CD1c-positive myeloid dendritic cell (primary cell): ENCODE measurements around the gene OR2H2.
A peak's percentile ranks its signal among the peaks of the same experiment; 100 is the strongest.

Experiments
- DNase-seq: peaks from one replicate; pipeline ENCODE4 v3.0.0-alpha.2; 2016; ENCODE audit errors: extremely low spot score

The OR2H2 gene

GRCh38 chr6:29591677-29592076, 6.8 kb downstream of the OR2H2 start:
- no peak for DNase-seq

GRCh38 chr6:29593199-29593855, 8.4 kb downstream of the OR2H2 start:
- no peak for DNase-seq

- DNase-seq = no peak
Observed at GRCh38 chr6:29596381-29596900, 11.5 kb downstream of the OR2H2 start.

- no peak for DNase-seq
Observed at GRCh38 chr6:29597184-29597583, 12.3 kb downstream of the OR2H2 start.

- no peak for DNase-seq
Observed at GRCh38 chr6:29598172-29598747, 13.3 kb downstream of the OR2H2 start.

GRCh38 chr6:29602564-29603361, 17.8 kb downstream of the OR2H2 start:
- no peak for DNase-seq

GRCh38 chr6:29603456-29603855, 18.5 kb downstream of the OR2H2 start:
- no peak for DNase-seq

- no peak for DNase-seq
Observed at GRCh38 chr6:29603930-29604329, 19.0 kb downstream of the OR2H2 start.

GRCh38 chr6:29608131-29608530, 23.2 kb downstream of the OR2H2 start:
- DNase-seq = no peak

- no peak for DNase-seq
Observed at GRCh38 chr6:29610540-29610939, 25.6 kb downstream of the OR2H2 start.

- no peak for DNase-seq
Observed at GRCh38 chr6:29611426-29611825, 26.5 kb downstream of the OR2H2 start.

GRCh38 chr6:29617782-29618554, 33.0 kb downstream of the OR2H2 start:
- no peak for DNase-seq

- DNase-seq = peak; percentile 34
Observed at GRCh38 chr6:29619578-29620160, 34.7 kb downstream of the OR2H2 start.

GRCh38 chr6:29620630-29621029, 35.7 kb downstream of the OR2H2 start:
- no peak for DNase-seq

GRCh38 chr6:29624520-29624961, 39.6 kb downstream of the OR2H2 start:
- DNase-seq = no peak

GRCh38 chr6:29625337-29625930, 40.5 kb downstream of the OR2H2 start:
- DNase-seq = no peak

- no peak for DNase-seq
Observed at GRCh38 chr6:29626948-29627754, 42.2 kb downstream of the OR2H2 start.

- peak; percentile 66 for DNase-seq
Observed at GRCh38 chr6:29627755-29628418, 43.0 kb downstream of the OR2H2 start.

GRCh38 chr6:29628419-29629281, 43.7 kb downstream of the OR2H2 start:
- peak; percentile 35 for DNase-seq
